Pancreas (tissue), 10 donors: ENCODE results near the gene OSM. TPM values are rescaled to one million over a fixed set of nuclear protein-coding genes. Genes with fewer than 3 reads are reported as not detected.

Source experiments
- ATAC-seq, 4 donors: fragments of 200-7000 bp; cut with Tn5 transposase; one replicate each; pipeline versions ENCODE4 v1.8.0 to v1.9.1; 2020; ENCODE audit warnings: mild to moderate bottlenecking in 4 of 4, moderate library complexity in 4 of 4
- DNase-seq, 6 donors: peaks; one replicate each; pipeline ENCODE4 v3.0.0-alpha.2; 2020
- FAIRE-seq: peaks from 2 replicates; lab custom pipeline; 2012; peaks lifted over from hg19 to GRCh38; lab: Jason Lieb, UNC
- H3K27ac ChIP-seq, 4 donors: fragments of 200-600 bp; sonication (generic); 1 replicate in 3 of 4; 2 replicates in 1 of 4; pipeline versions ENCODE4 v1.5.0 to v1.8.0; 2020
- H3K27me3 ChIP-seq, 4 donors: fragments of 200-600 bp; one replicate each; pipeline ENCODE4 v1.8.0; 2021
- H3K36me3 ChIP-seq, 3 donors: fragments of 200-600 bp; sonication (generic) in 1 of 3; one replicate each; pipeline versions ENCODE4 v1.5.0 to v1.8.0; 2020 to 2021
- H3K4me1 ChIP-seq, 3 donors: fragments of 200-600 bp; one replicate each; pipeline ENCODE4 v1.8.0; 2021
- H3K4me3 ChIP-seq, 4 donors: fragments of 200-600 bp; sonication (generic) in 2 of 4; one replicate each; pipeline versions ENCODE4 v1.5.0 to v1.8.0; 2020 to 2021
- H3K9me3 ChIP-seq, 4 donors: fragments of 200-600 bp; one replicate each; pipeline ENCODE4 v1.8.0; 2021
- WGBS, 2 donors: extraction: QIAGEN DNeasy Blood & Tissue Kit; methylation state at CpG; one replicate each; pipeline ENCODE4 v1.1.7; 2013; 5-methylcytosine and 5-hydroxymethylcytosine counted together
- intact Hi-C, 3 donors: fragments of 100-400 bp; cut with DNase I; formaldehyde crosslinking; loops; one replicate each; pipeline versions ENCODE4 v1.11.1 to v1.14.2; 2022
- polyA plus RNA-seq, 2 donors: library from polyadenylated mRNA; stranded (reverse); fragments of 200-250 nt; gene quantifications; one replicate each; pipeline ENCODE4 v1.2.3, GENCODE V29; 2013
- total RNA-seq, 6 donors: library from RNA; stranded (reverse); fragmentation: NEBNext Ultra II Directional in 4 of 6; extraction: Animal tissue kit (Norgen Biotek cat#: 25700) in 4 of 6; gene quantifications; one replicate each; pipeline versions ENCODE4 v1.2.1 to v1.2.4, GENCODE V29; 2021 to 2023
- TF ChIP-seq, protein P1 (sequence below), 4 donors: fragments of 200-600 bp; sonication (generic) in 3 of 4; IDR thresholded peaks; one replicate each; pipeline versions ENCODE4 v1.5.0 to v1.8.0; 2021; ENCODE audit warnings: antibody characterized with exemption in 4 of 4
- donor health status: healthy with polysubstance abuse.
- donor health status: DM: no; HTN: no; CAD: no; lungs with moderate emphysema.
- donor health status: DM: no; HTN: no; CAD: no.
- donor health status: control.
- donor health status: control.
- donor health status: Bipolar disorder and iron deficiency.
- donor health status: DM: yes; HTN: yes; CAD: no.
- donor health status: DM: no; HTN: no; CAD: no.
- donor health status: DM: no; HTN: no; CAD: no.
- donor health status: DM: yes; HTN: yes; CAD: no.

The OSM gene
- total and polyA plus RNA-seq, 8 donors, result 0.13 to 1.5 (median 0.26) TPM; not detected in 1

DNA sequence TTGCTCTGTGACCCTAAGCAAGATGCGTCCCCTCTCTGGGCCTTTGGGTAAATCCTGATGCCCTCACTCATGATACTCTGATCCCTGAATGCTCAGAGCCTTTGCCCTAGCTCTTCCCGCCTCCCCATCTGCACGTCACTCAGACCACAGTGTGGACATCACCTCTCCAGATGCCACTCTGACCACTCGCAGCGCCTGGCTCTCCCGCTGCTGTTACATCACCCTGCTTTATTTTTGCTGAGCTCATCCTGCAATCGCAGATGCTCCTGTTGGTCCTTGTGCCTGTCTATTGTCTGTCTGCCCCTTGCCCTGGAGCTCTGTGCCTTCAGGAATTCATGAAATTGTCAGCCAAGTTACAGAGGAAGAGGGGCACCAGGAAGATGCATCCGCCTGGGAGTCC is 5.5 kb downstream of the OSM start:
- FAIRE-seq (no peak), ATAC-seq (no peak), DNase-seq (peak in 1 of 6 donors; percentile 16)
- Histone ChIP-seq H3K27me3 (no peaks in the 10 kb centered on the region), H3K4me1 (peaks cover 0 to 3% (median 0%) of the 10 kb centered on the region in 3 donors), H3K4me3 (no peak overlapping the region), H3K9me3 (no peaks in the 10 kb centered on the region), H3K27ac (no peak overlapping the region), H3K36me3 (no peaks in the 10 kb centered on the region)
- TF ChIP-seq, protein P1, sequence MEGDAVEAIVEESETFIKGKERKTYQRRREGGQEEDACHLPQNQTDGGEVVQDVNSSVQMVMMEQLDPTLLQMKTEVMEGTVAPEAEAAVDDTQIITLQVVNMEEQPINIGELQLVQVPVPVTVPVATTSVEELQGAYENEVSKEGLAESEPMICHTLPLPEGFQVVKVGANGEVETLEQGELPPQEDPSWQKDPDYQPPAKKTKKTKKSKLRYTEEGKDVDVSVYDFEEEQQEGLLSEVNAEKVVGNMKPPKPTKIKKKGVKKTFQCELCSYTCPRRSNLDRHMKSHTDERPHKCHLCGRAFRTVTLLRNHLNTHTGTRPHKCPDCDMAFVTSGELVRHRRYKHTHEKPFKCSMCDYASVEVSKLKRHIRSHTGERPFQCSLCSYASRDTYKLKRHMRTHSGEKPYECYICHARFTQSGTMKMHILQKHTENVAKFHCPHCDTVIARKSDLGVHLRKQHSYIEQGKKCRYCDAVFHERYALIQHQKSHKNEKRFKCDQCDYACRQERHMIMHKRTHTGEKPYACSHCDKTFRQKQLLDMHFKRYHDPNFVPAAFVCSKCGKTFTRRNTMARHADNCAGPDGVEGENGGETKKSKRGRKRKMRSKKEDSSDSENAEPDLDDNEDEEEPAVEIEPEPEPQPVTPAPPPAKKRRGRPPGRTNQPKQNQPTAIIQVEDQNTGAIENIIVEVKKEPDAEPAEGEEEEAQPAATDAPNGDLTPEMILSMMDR (IDR thresholded peaks at IDR 0.05), result no peak
- 70 to 85% methylated on average over 8 of the region's 8 CpGs for WGBS, 2 donors
- intact Hi-C loops, result loop anchor here in 2 of 3 donors (5.0 kb wide), 1 partner anchor 126 kb away; the partner anchor contains the start of gene RNF215 (in 2 of the 2)

DNA sequence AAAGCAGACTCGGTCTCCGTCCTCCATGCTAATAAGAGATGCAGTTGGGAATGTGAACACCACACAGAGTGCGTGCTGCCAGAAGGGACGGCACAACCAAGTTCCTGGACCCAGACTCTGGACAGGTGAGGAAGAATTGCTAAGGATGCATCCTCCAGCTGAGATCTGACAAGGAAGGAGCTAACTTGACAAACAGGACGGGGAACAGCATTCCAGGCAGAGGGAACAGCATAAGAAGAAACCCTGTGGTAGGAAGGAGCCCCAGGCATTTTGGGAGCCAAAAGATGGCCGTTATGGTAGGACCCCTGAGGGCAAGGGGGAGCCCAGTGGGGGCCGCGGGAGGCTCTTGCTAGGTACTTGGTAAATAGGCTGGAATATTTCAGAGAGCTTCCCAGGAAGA is 6.0 kb downstream of the OSM start:
- H3K27me3 ChIP-seq, result no peaks in the 10 kb centered on the region
- H3K4me1 ChIP-seq, result peaks cover 0 to 4% (median 0%) of the 10 kb centered on the region in 3 donors
- TF ChIP-seq, protein P1 (IDR thresholded peaks at IDR 0.05), result no peak
- no peak overlapping the region for H3K4me3 ChIP-seq
- H3K36me3 ChIP-seq, result no peaks in the 10 kb centered on the region
- DNase-seq (peak in 1 of 6 donors; percentile 16), ATAC-seq (no peak), FAIRE-seq (no peak)
- H3K9me3 ChIP-seq, result no peaks in the 10 kb centered on the region
- H3K27ac ChIP-seq, result no peak overlapping the region
- WGBS, 2 donors, result 72 to 78% methylated on average over 8 of the region's 8 CpGs
- intact Hi-C loops, result loop anchor here in 2 of 3 donors (5.0 kb wide), 1 partner anchor 127 kb away; the partner anchor contains the start of gene RNF215 (in 2 of the 2)

DNA sequence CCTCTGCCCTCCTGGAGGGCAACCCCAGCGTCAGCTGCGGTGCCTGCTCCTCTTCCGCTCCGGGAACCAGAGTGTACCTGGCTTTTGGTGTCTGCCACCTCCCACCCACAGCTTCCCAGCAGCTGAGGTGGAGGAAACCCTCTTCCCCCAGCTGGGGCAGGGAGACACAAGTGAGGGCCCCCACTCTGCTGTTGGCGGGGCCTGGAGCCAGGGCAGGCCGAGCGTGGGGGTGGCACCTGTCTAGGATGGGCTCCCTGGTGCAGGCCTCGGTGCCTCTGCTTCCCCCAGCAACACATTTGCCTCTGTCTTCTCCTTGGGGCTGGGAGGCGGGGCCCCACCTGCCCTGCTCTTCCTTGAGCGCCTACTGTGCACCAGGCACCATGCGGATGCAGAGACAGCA is 6.4 kb downstream of the OSM start:
- H3K36me3 ChIP-seq, result no peaks in the 10 kb centered on the region
- TF ChIP-seq, protein P1 (IDR thresholded peaks at IDR 0.05), result no peak
- H3K9me3 ChIP-seq, result no peaks in the 10 kb centered on the region
- DNase-seq, result peak in 1 of 6 donors; percentile 39
- ATAC-seq, result no peak
- no peak for FAIRE-seq
- 81 to 82% methylated on average over 11 of the region's 11 CpGs for WGBS, 2 donors
- H3K27me3 ChIP-seq, result no peaks in the 10 kb centered on the region
- H3K4me3 ChIP-seq, result no peak overlapping the region
- peaks cover 0 to 4% (median 0%) of the 10 kb centered on the region in 3 donors for H3K4me1 ChIP-seq
- H3K27ac ChIP-seq, result no peak overlapping the region
- intact Hi-C loops, result loop anchor here in 2 of 3 donors (5.0 kb wide), 1 partner anchor 127 kb away; the partner anchor contains the start of gene RNF215 (in 2 of the 2)

DNA sequence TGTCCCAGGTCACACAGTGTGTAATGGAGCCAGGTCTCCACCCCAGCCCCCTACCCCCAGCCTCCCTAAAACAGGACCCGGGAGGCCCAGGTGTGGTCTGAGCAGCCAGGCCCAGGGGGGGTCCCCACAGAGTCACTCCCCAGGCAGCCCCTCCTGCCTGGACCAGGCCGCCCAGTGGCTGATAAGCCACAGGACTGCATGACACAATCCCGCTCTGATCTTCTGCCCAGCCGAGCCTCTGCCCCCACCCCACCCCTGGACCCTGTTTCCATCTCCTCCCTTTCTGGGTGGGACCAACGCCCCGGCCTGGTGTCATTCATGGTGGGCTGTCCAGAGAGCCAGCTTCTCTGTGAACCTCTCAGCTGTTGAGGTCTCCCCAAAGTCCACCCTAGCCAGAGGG is 12.3 kb downstream of the OSM start:
- TF ChIP-seq, protein P1 (IDR thresholded peaks at IDR 0.05), result no peak
- Histone ChIP-seq H3K9me3 (no peaks in the 10 kb centered on the region), H3K36me3 (no peaks in the 10 kb centered on the region), H3K27me3 (no peaks in the 10 kb centered on the region), H3K27ac (peak overlapping the region in 1 of 4 donors; percentile 63), H3K4me1 (peaks cover 0 to 4% (median 0%) of the 10 kb centered on the region in 3 donors), H3K4me3 (no peak overlapping the region)
- FAIRE-seq, result no peak
- DNase-seq, result peak in 1 of 6 donors; percentile 52
- ATAC-seq, result no peak
- intact Hi-C loops, result loop anchor here in 1 of 3 donors (5.0 kb wide), 1 partner anchor 147 kb away; no protein-coding TSS in a partner anchor
- WGBS, 2 donors, result 70 to 71% methylated on average over 4 to 6 of the region's 6 CpGs
